Astrocyte of the spinal cord (primary cell): Measurements from ENCODE around the gene PRG3.

ENCODE experiments used
- DNase-seq: peaks from one replicate; pipeline ENCODE4 v3.0.0; 2011; ENCODE audit warnings: low read depth, low spot score
- H3K4me3 ChIP-seq: 2 replicates; pipeline ENCODE4 v1.5.1; 2011; ENCODE audit warnings: low read depth, mild to moderate bottlenecking, low read length, moderate library complexity
- in situ Hi-C: cut with HindIII; loops from 2 replicates; pipeline ENCODE4 v1.10.0; 2017; ENCODE audit warnings: low sequenced_read_pairs
- TF ChIP-seq, protein P1 (sequence below): IDR thresholded peaks from 2 replicates; pipeline ENCODE4 v1.5.1; 2012; ENCODE audit warnings: low read depth, mild to moderate bottlenecking, low read length, inconsistent platforms

Gene PRG3

DNA sequence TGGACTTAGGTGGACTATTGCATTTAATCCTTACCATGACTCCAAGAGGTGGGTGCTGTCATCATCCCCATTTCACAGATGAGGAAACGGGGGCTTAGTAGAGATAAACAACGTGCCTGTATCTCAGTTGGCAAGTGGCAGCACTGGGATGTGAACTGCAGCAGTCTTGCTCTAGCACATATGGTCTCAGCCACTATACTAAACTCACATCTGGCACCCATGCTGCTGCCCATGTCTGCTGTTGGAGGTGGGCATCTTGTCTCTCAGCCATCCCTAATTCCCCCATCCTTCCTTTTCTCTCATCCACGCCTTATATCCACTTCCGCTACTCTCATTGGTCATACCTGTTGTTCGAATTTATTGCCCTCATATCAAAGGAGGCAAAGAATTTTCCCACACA lies 3.8 kb downstream of the PRG3 start:
- no peak overlapping the region for H3K4me3 ChIP-seq
- TF ChIP-seq, protein P1, sequence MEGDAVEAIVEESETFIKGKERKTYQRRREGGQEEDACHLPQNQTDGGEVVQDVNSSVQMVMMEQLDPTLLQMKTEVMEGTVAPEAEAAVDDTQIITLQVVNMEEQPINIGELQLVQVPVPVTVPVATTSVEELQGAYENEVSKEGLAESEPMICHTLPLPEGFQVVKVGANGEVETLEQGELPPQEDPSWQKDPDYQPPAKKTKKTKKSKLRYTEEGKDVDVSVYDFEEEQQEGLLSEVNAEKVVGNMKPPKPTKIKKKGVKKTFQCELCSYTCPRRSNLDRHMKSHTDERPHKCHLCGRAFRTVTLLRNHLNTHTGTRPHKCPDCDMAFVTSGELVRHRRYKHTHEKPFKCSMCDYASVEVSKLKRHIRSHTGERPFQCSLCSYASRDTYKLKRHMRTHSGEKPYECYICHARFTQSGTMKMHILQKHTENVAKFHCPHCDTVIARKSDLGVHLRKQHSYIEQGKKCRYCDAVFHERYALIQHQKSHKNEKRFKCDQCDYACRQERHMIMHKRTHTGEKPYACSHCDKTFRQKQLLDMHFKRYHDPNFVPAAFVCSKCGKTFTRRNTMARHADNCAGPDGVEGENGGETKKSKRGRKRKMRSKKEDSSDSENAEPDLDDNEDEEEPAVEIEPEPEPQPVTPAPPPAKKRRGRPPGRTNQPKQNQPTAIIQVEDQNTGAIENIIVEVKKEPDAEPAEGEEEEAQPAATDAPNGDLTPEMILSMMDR, result no peak
- in situ Hi-C loops, result no loop called here
- no peak for DNase-seq

DNA sequence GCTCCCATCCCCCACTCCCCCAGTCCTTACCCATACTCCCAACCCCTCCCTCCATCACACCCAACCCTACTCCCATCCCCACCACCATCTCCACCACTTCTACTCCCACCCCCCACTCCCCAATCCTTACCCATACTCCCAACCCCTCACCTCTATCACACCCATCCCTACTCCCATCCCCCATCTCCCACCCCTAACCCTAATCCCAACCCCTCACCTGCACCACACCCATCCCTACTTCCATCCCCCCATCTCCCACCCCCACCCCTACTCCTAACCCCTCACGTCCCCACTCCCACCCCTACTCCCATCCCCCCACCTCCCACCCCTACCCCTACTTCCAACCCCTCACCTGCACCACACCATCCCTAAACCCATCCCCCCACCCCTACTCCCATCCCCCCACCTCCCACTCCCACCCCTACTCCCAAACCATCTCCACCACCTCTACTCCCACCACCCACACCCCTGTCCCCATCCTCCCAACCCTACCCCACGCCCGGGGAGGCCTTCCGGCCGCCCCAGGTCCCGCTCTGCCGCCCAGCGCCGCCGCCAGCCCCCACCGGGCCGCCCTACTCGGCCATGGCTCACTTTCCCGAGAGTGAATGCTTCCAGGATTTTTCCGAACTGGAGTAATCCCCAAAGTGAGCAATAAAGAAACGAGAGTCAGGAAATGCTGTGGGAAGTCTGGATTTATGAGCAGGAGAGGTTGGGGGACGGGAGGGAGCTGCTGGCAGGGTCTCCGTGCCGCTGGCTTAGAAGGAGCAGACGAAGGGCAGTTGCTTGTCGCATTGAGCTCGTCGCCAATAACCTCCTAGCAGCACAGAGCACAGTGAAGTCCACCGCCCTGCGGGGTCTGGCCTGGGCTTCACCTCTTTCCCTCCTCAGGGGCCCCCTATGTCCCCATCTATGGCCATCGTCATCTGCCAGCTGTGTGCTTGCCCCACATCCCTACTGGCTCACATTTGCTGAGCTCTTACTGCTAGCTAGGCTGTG lies 4.6 kb downstream of the PRG3 start:
- H3K4me3 ChIP-seq, result no peak overlapping the region
- in situ Hi-C loops, result no loop called here
- TF ChIP-seq, protein P1, result no peak
- DNase-seq, result no peak

DNA sequence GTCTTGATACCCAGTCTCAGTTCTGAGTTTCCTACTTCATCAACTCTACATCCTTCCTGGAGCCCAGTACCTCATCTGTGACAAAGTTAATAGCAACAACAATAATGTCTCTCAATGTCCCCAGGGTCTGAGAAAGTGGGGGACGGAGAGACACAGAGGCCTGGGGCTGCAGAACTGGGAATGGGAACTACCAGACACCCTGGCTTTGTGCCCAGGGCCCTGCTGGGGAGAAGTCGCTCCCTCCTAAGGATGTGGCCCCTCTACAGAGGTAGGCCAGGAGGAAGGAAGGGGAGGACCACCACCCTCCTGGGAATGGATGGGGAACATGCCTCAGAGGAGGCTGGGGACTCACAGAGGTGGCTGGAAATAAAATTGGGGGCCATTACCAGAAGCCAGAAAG lies 5.5 kb downstream of the PRG3 start:
- TF ChIP-seq, protein P1, result no peak
- in situ Hi-C loops, result no loop called here
- H3K4me3 ChIP-seq, result no peak overlapping the region
- no peak for DNase-seq

DNA sequence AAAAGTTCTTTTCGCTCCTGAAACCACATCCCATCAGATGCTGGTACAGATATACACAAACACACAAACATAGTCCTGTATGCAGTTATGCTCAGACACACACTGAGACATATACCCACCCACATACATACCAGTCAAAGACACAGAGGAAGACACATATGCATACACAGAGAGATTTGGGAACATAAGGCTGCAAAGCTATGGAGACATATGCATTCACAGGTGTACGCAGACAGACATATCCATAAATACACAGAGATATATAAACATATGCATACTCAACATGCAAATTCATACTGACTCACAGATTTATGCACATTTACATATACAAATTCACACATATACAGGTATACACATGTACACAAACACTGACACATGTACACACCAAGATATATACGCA lies 6.0 kb downstream of the PRG3 start:
- DNase-seq, result no peak
- in situ Hi-C loops, result no loop called here
- H3K4me3 ChIP-seq, result no peak overlapping the region
- TF ChIP-seq, protein P1, result no peak

DNA sequence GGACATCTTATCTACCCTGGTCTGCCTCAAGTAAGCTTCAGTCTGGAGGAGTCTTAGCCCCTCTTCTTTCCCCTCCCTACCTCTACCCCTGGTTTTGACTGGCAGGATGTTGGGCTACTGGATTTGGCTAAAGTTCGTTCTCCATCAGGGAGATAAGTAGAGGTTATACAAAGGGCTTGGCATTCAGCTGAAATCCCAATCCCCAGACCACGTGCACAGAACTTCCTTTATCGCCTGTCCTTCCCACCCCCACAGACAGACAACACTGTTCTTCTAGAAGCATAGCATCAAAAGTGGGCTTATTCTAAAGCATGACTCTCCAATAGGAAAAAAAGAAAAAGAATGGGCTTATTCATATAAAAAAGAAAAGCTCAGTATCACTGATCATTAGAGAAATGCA lies 7.8 kb downstream of the PRG3 start:
- H3K4me3 ChIP-seq, result no peak overlapping the region
- TF ChIP-seq, protein P1, result no peak
- DNase-seq, result no peak
- in situ Hi-C loops, result no loop called here

DNA sequence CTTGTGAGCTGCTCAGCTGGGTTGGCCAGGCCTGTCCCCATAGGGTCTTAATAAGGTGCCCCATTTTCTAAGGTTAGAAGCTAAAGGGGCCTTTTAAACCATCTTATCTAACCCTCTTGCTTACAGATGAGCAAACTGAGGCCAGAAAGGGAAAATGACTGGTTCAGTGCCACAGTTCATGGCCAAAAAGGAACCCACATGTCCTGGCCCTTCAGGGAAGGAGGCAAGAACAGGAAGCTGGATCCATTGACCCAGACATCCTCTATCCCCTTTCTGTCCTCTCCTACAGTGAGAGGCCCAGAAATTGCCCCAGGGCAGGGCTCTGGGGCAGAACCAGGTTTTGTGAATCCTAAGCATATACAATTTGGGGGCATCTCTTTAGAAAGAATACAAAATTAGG lies 10.0 kb downstream of the PRG3 start:
- in situ Hi-C loops, result no loop called here
- H3K4me3 ChIP-seq, result no peak overlapping the region
- DNase-seq, result no peak
- TF ChIP-seq, protein P1, result no peak
